GM19455 (cell line): ENCODE results near the gene HTR3C.
"Not testable (repeated sequence)": the region's sequence is repeated elsewhere in the genome, so short reads cannot be mapped to it uniquely, and the experiment has no call there.

Experiments
- ATAC-seq: cut with Tn5 transposase; IDR thresholded peaks from one replicate; pipeline ENCODE4 v1.9.1; 2021; ENCODE audit not compliant: unreplicated experiment

Gene HTR3C

DNA sequence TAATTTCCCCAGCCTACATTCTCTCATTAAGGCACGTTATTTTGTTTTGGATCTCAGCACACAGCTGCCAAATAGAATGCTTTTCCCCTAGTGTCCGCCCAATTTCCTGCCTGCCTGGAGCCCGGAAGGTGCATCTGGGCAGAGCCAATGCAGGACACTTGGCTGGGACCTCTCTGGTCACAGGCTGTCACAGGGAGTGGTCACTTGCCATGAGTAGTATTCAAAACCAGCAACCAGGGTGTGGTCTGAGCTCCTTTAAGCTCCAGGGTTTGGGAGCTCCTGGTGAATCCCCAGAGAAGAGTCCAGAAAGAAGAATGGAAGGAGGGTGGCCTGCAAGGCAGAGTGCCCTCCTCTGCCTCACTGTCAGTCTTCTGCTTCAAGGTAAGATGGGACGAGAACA lies at the start of gene HTR3C:
TSS of gene HTR3C (plus strand) at position 281 of the 400 bp plus-strand sequence. CDS start at position 315, 34 bp downstream.
- no peak for ATAC-seq

DNA sequence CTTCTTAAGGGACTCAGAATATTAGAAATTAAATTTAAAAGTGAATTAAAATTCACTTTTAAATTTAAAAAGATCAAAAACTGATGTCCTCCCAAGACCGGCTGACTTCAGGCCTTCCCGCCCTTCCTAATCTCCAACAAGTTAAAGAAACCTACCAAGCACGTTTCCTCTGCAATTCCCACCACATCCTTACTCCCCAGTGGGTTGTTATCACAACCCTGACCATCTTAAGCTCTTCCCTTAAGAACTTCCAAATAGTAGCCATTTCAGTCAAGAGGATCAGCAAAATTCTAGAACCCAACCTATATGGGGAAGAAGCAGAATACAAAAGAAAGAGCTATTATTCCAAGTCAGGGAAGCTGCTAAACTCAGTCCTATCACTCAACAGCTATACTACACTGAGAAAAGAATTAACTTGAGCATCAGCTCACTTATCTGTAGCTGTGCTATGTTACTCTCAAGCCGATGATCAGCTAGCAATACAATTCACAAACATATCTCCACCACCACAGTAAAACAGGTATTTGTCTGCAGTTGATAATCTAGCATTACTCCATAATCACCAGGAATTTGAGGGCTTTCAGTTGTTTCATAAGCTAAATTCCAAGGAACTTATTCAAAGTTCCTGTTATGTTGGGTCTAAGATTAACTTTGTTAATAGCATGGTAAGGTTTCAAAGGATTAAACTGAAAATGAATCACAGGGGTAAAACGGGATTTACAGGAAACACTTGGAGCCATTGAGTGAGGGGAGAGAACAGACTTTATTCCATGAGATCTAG lies 49.5 kb upstream of the HTR3C start:
- no peak for ATAC-seq

- no peak for ATAC-seq
These were observed 48.4 kb upstream of the HTR3C start for GRCh38 chr3:184004476-184004875.

- ATAC-seq: no peak
These were observed 46.8 kb upstream of the HTR3C start for GRCh38 chr3:184005941-184006507.

GRCh38 chr3:184007143-184007813 lies 45.6 kb upstream of the HTR3C start:
- not testable (repeated sequence) for ATAC-seq

GRCh38 chr3:184008161-184008560 lies 44.7 kb upstream of the HTR3C start:
- no peak for ATAC-seq

DNA sequence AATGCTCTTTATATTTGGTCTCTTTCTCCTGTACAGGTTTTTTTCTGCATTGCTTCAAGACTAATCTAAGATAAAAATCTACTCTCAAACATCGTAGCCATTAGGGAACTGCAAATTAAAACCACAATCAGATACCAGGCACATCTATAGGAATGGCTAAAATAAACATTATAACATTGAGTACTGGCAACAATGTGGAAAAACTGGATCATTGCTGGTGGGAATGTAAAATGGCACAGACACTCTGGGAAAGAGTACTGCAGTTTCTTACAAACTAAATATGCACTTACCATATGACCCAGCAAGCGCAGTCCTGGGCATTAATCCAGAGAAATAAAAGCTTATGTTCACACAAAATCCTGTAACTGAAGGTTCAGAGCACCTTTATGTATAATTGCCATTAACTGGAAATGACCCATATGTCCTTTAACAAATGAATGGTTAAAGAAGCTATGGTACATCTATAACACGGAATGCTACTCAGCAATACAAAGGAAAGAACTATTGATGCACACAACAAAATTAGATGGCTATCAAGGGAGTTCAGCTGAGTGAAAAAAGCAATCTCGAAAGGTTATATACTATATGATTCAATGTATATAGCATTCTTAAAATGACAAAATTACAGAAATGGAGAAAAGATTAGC lies 41.5 kb upstream of the HTR3C start:
- ATAC-seq: no peak

- no peak for ATAC-seq
These were observed 40.6 kb upstream of the HTR3C start for GRCh38 chr3:184011937-184012889.

- ATAC-seq: no peak
These were observed 37.3 kb upstream of the HTR3C start for GRCh38 chr3:184015381-184016019.

- ATAC-seq: no peak
These were observed 36.7 kb upstream of the HTR3C start for GRCh38 chr3:184016169-184016570.

GRCh38 chr3:184016811-184017671 lies 35.8 kb upstream of the HTR3C start:
- peak; percentile 69 for ATAC-seq

DNA sequence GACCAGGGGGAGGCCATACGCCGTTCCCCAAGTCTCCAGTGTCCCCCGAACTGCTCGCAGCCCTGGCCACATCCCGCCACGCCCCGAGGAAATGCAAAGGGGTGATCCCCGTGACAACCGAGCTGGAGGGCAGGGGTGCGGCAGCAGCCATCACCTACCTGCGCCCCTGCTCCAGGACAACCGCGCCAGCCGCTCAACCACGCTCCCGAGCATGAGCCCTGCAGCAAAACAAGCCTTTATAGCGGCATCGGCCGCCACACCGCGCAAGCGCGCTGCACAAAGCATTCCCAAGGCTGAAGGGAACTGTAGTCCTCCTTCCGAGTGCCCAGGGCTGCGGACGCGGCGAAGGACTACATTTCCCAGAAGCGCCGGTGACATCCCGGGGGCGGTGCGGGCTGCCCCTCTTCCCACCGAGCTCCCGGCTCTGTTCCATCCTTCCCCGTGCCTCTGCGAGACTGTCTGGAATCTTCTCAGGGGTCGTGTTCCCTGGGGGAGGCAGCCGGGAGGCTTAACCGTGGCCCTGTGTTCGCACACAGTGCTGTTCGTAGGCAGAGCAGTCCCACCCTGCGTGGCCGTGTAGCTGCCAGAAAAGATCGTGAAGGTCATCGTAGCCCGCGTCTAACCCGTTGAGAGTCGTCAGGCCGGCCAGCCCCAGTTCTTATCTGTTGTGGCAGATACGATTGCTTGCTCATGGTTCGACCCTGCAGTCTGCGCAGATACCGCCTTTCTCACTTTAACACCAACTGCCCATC lies 35.0 kb upstream of the HTR3C start, which contains the start of gene ABCC5:
TSS of gene ABCC5 (minus strand) at position 213 of the 752 bp plus-strand sequence. CDS start 3,492 bp downstream, outside the sequence.
- peak; percentile 96 for ATAC-seq

DNA sequence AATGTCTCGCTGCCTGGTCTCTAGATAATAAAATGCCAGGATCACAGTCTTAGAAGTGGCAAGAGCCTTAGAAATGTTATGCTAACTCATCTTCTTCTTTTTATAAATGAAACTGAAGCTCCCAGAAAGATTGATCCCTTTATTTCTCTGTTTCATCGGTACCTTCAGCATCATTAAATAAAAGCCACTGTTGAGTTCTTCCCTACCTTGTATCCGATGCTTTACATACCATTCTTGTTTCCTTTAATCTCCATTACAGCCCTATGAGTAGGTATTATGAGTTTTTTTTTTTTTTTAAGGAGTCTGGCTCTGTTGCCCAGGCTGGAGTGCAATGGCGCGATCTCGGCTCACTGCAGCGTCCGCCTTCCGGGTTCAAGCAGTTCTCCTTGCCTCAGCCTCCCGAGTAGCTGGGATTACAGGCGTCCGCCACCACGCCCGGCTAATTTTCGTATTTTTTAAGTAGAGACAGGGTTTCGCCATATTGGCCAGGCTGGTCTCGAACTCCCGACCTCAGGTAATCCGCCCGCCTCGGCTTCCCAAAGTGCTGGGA lies 34.3 kb upstream of the HTR3C start:
- no peak for ATAC-seq

- no peak for ATAC-seq
These were observed 30.5 kb upstream of the HTR3C start for GRCh38 chr3:184022323-184022722.

- ATAC-seq: not testable (repeated sequence)
These were observed 27.6 kb upstream of the HTR3C start for GRCh38 chr3:184025256-184025655.

- ATAC-seq: not testable (repeated sequence)
These were observed 24.5 kb upstream of the HTR3C start for GRCh38 chr3:184028275-184028890.

DNA sequence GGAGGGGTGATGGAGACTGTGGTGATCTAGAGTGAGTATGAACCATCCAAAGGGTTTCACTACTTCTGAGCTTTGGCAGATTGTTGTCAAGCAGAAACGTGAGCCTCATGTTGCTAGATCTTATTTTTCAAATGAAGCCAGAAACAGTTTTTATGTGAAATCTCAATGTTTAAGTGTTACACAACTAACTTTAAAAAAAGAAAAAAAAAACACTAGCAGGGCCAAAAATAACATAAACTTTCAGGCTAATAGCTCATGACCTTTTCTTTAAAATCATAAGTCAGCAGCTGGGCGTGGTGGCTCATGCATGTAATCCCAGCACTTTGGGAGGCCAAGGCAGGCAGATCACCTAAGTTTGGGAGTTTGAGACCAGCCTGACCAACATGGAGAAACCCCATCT lies 23.4 kb upstream of the HTR3C start:
- no peak for ATAC-seq
